Endothelial cell of umbilical vein (primary cell): ENCODE results near the gene FPR1.

Source experiments
- POLR2AphosphoS5 ChIP-seq: IDR thresholded peaks from 2 replicates; pipeline ENCODE4 v1.6.1; 2012; ENCODE audit warnings: low read depth, mild to moderate bottlenecking, control low read depth, low read length, moderate library complexity; ENCODE audit not compliant: insufficient read depth
- TF ChIP-seq, protein P1 (sequence below), 2 donors: IDR thresholded peaks; 1 replicate in 1 of 2; 2 replicates in 1 of 2; pipeline ENCODE4 v1.5.1; 2011; ENCODE audit warnings: low read length in 2 of 2, mild to moderate bottlenecking in 2 of 2, moderate library complexity in 2 of 2, control low read depth in 1 of 2, inconsistent platforms in 1 of 2, low read depth in 1 of 2; ENCODE audit not compliant: insufficient read depth in 1 of 2; ENCODE audit errors: extremely low read depth in 1 of 2

DNA sequence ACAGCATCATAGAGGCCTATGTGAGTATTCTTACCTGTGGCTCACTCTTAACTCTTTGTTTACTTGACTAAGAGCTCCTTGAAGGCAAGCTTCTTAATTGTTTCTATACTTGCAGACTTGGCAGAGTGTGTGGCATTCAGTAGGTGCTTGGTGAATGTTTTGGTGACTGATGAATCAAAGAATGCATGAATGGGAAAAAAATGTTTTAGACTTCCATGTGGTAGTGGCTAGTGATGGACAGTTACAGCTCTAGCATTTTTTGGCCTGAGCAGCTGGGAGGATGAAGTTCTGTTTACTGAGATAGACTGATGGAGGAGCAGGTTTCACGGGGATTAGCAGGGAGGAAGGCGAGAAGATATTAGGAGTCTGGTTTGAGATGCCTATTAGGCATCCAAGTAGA, 41.5 kb downstream of the FPR1 start:
- TF ChIP-seq POLR2AphosphoS5, result no peak
- TF ChIP-seq, protein P1, sequence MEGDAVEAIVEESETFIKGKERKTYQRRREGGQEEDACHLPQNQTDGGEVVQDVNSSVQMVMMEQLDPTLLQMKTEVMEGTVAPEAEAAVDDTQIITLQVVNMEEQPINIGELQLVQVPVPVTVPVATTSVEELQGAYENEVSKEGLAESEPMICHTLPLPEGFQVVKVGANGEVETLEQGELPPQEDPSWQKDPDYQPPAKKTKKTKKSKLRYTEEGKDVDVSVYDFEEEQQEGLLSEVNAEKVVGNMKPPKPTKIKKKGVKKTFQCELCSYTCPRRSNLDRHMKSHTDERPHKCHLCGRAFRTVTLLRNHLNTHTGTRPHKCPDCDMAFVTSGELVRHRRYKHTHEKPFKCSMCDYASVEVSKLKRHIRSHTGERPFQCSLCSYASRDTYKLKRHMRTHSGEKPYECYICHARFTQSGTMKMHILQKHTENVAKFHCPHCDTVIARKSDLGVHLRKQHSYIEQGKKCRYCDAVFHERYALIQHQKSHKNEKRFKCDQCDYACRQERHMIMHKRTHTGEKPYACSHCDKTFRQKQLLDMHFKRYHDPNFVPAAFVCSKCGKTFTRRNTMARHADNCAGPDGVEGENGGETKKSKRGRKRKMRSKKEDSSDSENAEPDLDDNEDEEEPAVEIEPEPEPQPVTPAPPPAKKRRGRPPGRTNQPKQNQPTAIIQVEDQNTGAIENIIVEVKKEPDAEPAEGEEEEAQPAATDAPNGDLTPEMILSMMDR (IDR thresholded peaks at IDR 0.05; ENCODE audit: extremely low read depth in 1 of 2, insufficient read depth in 1 of 2, low read depth in 1 of 2, low read length in 2 of 2), result no peak
